GM12864 (cell line): ENCODE measurements around the gene TTYH3.
"Not testable (repeated sequence)": the region's sequence is repeated elsewhere in the genome, so short reads cannot be mapped to it uniquely, and the experiment has no call there.

Experiments
- DNase-seq: peaks from one replicate; pipeline ENCODE4 v3.0.0-alpha.2; 2011; ENCODE audit warnings: low read depth
- H3K4me3 ChIP-seq: 2 replicates; pipeline ENCODE4 v1.5.1; 2011; ENCODE audit warnings: mild to moderate bottlenecking, low read depth, low read length, control low read depth
- TF ChIP-seq, protein P1 (sequence below): IDR thresholded peaks from 2 replicates; pipeline ENCODE4 v1.5.1; 2011; ENCODE audit warnings: low read depth, mild to moderate bottlenecking, moderate library complexity, low read length, control low read depth, inconsistent platforms; ENCODE audit errors: missing control alignments

TTYH3 gene

DNA sequence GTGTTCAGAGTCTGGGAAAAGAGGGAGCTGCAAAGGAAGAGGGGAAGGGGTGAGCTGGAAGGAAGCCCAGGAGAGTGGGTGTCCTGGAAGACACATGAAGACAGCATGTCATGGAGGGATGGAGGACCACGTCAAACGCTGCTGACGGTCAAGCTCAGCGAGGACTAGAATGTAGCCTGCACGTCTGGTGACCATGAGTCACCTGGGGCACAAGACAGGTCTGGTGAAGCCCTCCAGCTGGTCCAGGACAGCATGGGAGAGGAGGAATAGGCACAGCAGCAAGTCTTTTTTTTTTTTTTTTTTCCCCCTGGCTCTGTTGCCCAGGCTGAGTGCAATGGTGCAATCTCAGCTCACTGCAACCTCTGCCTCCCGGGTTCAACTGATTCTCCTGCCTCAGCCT, 36.6 kb downstream of the TTYH3 start:
- TF ChIP-seq, protein P1, sequence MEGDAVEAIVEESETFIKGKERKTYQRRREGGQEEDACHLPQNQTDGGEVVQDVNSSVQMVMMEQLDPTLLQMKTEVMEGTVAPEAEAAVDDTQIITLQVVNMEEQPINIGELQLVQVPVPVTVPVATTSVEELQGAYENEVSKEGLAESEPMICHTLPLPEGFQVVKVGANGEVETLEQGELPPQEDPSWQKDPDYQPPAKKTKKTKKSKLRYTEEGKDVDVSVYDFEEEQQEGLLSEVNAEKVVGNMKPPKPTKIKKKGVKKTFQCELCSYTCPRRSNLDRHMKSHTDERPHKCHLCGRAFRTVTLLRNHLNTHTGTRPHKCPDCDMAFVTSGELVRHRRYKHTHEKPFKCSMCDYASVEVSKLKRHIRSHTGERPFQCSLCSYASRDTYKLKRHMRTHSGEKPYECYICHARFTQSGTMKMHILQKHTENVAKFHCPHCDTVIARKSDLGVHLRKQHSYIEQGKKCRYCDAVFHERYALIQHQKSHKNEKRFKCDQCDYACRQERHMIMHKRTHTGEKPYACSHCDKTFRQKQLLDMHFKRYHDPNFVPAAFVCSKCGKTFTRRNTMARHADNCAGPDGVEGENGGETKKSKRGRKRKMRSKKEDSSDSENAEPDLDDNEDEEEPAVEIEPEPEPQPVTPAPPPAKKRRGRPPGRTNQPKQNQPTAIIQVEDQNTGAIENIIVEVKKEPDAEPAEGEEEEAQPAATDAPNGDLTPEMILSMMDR = no peak
- H3K4me3 ChIP-seq = no peak overlapping the region
- DNase-seq = no peak

DNA sequence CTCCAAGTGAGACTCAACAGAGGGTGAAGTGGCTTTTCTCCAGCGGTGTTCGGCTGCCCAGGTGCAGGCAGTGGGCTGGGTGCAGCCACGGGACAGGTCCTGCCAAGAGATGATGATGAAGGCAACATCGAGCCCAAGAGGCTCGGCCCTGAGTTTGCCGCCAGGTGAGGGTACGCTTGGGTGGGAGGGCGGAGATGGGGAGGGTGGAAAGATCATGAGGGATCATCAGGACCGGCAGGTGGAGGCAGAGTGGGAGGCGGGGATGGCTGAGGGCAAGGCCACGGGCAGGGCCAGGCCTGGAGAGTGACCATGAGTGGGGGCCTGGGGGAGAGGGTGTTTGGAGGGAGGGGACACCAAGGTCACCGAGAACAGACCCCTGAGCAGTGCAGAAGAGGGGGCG, 38.4 kb downstream of the TTYH3 start:
- no peak for DNase-seq
- TF ChIP-seq, protein P1 = no peak
- H3K4me3 ChIP-seq = no peak overlapping the region

DNA sequence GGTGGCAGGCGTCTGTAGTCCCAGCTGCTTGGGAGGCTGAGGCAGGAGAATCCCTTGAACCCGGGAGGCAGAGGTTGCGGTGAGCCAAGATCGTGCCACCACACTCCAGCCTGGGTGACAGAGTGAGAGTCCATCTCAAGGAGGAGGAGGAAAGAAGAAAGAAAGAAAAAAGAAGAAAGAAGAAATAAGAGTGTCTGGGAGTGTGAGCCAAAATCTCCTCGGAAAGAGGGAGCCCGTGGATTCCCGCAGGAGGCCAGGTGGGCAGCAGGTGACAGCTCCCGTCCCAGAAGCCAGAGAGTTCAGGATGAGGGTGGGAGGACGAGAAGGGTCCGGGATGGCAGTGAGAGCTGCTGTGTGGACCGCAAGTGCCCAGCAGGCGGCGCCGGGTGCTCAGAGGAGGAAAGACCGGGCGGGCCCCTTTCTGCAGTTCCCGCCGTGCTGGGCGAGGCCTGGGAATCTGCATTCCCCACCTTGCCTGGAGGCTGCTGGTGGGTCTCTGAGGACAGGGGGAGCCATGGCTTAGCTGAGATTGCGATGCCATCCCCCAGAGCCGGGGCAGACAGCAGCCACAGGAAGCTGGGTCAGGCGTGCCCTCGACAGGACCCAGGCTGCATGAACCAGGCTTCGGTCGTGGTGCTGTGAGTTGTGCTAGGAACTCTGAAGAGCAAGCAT, 39.1 kb downstream of the TTYH3 start:
- H3K4me3 ChIP-seq = no peak overlapping the region
- TF ChIP-seq, protein P1 = peak; percentile 98
- DNase-seq = no peak

DNA sequence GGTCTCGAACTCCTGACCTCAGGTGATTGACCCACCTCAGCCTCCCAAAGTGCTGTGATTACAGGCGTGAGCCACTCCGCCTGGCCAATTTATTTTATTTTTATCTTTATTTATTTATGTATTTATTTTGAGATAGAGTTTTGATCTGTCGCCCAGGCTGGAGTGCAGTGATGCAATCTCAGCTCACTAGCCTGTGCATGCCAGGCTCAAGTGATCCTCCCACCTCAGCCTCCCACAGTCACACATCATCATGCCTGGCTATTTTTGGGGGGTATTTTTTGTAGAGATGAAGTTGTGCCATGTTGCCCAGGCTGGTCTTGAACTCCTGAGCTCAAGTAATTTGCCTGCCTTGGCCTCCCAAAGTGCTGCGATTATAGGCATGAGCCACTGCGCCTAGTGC, 41.4 kb downstream of the TTYH3 start:
- H3K4me3 ChIP-seq, DNase-seq: not testable (repeated sequence)

DNA sequence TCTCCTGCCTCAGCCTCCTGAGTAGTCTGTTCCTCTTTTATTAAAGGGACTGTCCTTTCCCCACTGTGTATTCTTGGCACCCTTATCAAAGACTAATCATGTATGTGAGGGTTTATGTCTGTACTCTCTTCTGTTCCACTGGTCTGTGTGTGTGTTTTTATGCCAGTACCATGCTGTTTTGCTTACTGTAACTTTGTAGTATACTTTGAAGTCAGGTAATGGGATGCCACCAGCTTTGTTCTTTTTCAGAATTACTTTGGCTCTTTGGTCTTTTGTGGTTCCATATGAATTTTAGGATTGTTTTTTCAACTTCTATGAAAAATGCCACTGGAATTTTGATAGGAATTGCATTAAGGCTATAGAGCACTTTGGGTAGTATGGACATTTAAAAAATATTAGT, 42.1 kb downstream of the TTYH3 start:
- TF ChIP-seq, protein P1 = no peak

DNA sequence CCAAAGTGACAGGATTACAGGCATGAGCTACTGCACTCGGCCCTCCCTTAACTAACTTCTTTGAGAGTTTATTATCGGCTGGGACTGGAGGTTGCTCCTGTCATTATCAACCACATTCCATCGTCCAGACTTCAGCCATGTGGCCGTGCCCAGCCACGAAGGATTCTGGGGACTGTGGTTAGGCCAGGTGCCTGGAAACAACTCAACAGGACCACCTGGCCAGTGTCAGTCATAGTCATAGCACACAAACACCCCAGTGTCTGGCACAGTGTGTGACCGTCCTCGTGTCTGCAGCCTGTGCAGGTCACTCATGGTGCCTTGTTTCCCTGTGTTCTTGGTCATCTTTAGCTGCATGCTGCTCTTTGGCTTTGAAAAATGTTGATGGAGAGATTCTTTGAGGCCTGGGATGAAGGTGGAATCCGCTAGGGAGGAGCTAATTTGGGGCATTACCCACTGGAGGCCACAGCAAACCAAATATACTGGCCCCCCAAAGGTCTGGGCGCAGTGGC, 43.5 kb downstream of the TTYH3 start:
- TF ChIP-seq, protein P1 = no peak
- DNase-seq = no peak
- no peak overlapping the region for H3K4me3 ChIP-seq

More for the DNA sequence above, 42.1 kb downstream of the TTYH3 start:
- DNase-seq = no peak
- no peak overlapping the region for H3K4me3 ChIP-seq

DNA sequence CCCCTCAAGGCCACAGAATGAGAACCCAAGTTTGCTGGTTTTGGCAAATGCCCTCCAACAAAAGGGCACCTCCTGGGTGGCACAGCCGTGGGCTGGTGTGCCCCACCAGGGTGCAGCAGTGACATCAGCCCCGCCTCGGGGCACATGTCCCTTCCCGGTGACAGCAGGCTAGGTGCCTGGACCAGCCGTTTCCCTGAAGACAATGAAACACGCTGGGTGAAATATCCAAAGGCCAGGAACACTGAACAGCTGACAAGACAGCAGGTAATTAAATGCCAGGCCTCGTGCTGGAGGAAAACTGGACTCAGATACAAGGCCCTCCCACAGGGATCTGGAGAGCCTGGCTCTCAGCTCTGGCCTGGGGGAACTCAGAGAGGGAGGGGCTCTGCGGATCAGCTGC, 44.8 kb downstream of the TTYH3 start:
- not testable (repeated sequence) for DNase-seq, H3K4me3 ChIP-seq

DNA sequence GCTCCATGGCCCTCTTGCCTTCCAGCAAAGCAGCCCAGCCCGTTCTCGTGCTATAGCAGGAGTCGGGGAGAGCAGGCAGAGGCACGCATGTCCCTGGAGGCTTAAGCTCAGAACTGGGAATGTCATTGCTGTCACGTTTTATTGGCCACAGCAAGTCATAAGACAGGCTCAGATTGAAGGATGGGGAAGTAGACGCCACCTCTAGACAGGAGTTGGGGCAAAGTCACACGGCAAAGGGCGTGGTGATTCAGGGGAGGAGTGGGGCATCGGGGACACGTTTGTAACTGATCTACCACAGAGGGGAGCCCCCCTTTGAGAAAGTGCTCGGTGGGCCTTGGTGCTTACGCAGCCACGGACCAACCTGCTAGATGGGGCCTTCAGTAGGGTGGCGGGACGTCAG, 46.7 kb downstream of the TTYH3 start:
- not testable (repeated sequence) for DNase-seq, H3K4me3 ChIP-seq

DNA sequence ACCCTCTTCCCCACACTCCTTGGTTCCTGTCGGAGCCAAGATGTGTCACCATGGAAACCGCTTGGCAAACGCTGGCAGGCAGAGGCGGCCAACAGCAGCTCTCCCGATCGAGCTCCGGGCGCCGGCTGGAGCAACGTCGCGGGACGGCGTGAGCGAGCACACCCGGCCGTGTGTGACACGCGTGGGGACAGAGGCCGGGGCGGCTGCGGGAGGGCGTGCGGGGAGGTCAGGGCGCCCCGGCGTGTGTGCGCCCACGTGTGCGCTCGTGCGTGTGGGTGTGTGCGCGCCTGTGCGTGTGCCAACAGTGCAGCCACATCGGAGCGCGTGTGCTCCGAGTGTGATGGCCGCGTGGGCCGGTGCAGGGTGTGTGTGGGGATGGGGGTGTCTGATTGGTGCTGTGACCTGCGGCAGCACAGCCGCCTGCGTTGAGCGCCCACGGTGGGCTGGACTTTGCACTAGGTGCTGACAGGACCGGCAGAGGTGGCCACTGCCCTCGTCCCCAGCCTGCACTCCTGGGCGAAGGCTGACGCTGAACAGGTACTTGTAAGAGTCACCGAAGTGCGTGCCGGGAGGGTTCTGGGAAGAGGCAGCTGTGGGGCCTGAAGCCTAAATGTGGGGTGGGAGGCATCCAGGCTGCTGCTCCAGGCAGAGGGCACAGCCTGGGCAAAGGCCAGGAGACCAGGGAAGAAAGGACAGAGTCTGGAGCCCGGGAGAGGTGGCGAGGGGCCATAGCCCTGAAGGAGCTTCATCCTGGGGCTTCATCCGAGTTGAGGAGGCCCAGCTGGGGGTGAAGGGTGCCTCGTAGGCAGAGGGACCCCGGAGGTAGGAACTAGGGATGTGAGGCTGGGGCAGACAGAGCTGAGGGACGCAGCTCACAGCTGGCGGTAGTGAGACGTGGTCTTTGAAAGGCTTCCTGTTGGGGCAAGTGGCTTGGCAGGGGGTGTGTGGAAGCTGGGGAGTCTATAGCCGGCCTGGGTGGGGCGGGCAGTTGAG, 47.6 kb downstream of the TTYH3 start:
- not testable (repeated sequence) for H3K4me3 ChIP-seq, DNase-seq
